ENCODE results near the gene PSD4. TPM values are rescaled to one million over a fixed set of nuclear protein-coding genes. Genes with fewer than 3 reads are reported as not detected.

Gene PSD4
- total and polyA plus RNA-seq, 10 of the 15 experiments (the other 5 are each of a cell fraction or from before 2014, with no cell fraction given): 0.68 to 114 (median 35.1) TPM

- in situ Hi-C loops (cut with MboI) (no loop called here), intact Hi-C loops (cut with micrococcal nuclease; ENCODE audit: unreplicated experiment) (no loop called here)
- Histone ChIP-seq H3K36me3 (ENCODE audit: control insufficient read depth in 2 of 2, insufficient read depth in 2 of 2, low read length in 1 of 2) (no peaks in the 10 kb centered on the region), H3K4me1 (ENCODE audit: control insufficient read depth, insufficient read depth, low read length) (peaks cover 5% of the 10 kb centered on the region; the same call in 1 of the 2 replicates), H3K9ac (ENCODE audit: control insufficient read depth, insufficient read depth, low read length) (no peak overlapping the region), H3K4me3 (no peak overlapping the region), H2AFZ (ENCODE audit: control insufficient read depth, low read depth, low read length) (no peak overlapping the region; the same call in 1 of the 2 replicates), H3K79me2 (ENCODE audit: control insufficient read depth, insufficient read depth, low read length) (no peaks in the 10 kb centered on the region), H3K27ac (ENCODE audit: control insufficient read depth, insufficient read depth) (no peak overlapping the region), H3K27me3 (replicated peaks in 1 of 2; ENCODE audit: control insufficient read depth in 2 of 2, insufficient read depth in 2 of 2, low read length in 1 of 2) (no peaks in the 10 kb centered on the region), H3K4me2 (ENCODE audit: control insufficient read depth, insufficient read depth) (no peak overlapping the region), H3K9me3 (replicated peaks; ENCODE audit: control insufficient read depth, insufficient read depth, low read length) (no peaks in the 10 kb centered on the region), H4K20me1 (ENCODE audit: control insufficient read depth, insufficient read depth) (no peaks in the 10 kb centered on the region)
- FAIRE-seq (no peak), ATAC-seq (peak; percentile 64), DNase-seq (ENCODE audit: low read depth, low spot score) (no peak)
- ChIA-PET RAD21 (ENCODE audit: unreplicated experiment) (interaction anchor here (1.0 to 1.9 kb wide), 2 partner anchors 14 to 79 kb away, joined by 4 to 8 read pairs; no protein-coding TSS in a partner anchor), POLR2A (interaction anchor here (1.1 kb wide), 1 partner anchor 13 kb away, joined by 3 read pairs; no protein-coding TSS in a partner anchor), CTCF (interaction anchor here (0.9 to 1.9 kb wide), 6 partner anchors 14 to 173 kb away, joined by 3 to 20 read pairs (median 6); no protein-coding TSS in a partner anchor), SMC1A (ENCODE audit: uncharacterized antibody, unreplicated experiment) (interaction anchor here (0.7 to 2.4 kb wide), 9 partner anchors 13 to 173 kb away, joined by 3 to 11 read pairs (median 4); no protein-coding TSS in a partner anchor)
- BruUV-seq (replicated peaks): no TSS peak
- 0 out of 2 replicates have a peak, but pooled peaks have one; percentile 17 for TF ChIP-seq IKZF1 (conservative IDR thresholded peaks at IDR 0.05)
- TF ChIP-seq, protein P1, sequence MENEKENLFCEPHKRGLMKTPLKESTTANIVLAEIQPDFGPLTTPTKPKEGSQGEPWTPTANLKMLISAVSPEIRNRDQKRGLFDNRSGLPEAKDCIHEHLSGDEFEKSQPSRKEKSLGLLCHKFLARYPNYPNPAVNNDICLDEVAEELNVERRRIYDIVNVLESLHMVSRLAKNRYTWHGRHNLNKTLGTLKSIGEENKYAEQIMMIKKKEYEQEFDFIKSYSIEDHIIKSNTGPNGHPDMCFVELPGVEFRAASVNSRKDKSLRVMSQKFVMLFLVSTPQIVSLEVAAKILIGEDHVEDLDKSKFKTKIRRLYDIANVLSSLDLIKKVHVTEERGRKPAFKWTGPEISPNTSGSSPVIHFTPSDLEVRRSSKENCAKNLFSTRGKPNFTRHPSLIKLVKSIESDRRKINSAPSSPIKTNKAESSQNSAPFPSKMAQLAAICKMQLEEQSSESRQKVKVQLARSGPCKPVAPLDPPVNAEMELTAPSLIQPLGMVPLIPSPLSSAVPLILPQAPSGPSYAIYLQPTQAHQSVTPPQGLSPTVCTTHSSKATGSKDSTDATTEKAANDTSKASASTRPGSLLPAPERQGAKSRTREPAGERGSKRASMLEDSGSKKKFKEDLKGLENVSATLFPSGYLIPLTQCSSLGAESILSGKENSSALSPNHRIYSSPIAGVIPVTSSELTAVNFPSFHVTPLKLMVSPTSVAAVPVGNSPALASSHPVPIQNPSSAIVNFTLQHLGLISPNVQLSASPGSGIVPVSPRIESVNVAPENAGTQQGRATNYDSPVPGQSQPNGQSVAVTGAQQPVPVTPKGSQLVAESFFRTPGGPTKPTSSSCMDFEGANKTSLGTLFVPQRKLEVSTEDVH (IDR thresholded peaks at IDR 0.05; ENCODE audit: low read depth, partially characterized antibody): no peak
- 41% methylated on average over 15 of the region's 15 CpGs for WGBS (ENCODE audit: insufficient coverage, insufficient replicate concordance, low lambda C conversion rate, missing lambda C conversion rate)
These were observed 43.9 kb downstream of the PSD4 start for GRCh38 chr2:113217455-113218282.

All from GM12878 (cell line).